HL-60 (cell line): ENCODE data around the gene PDGFC.

Experiments used
- DNase-seq, 2 experiments: peaks; one replicate each; pipeline ENCODE4 v3.0.0-alpha.2; 2010 to 2020; ENCODE audit warnings: low read depth in 1 of 2, low spot score in 1 of 2
- H3K27ac ChIP-seq: fragments of 250-450 bp; sonication (Bioruptor Pico); replicated peaks from 2 replicates; pipeline ENCODE4 v1.5.1; 2020; ENCODE audit warnings: mild to moderate bottlenecking, moderate library complexity
- H3K27me3 ChIP-seq: fragments of 250-450 bp; sonication (Bioruptor Pico); 2 replicates; pipeline ENCODE4 v1.5.1; 2021; ENCODE audit warnings: mild to moderate bottlenecking, moderate library complexity; ENCODE audit not compliant: insufficient read depth, poor library complexity, severe bottlenecking
- H3K4me3 ChIP-seq: replicated peaks from 2 replicates; pipeline ENCODE4 v1.5.1; 2011; ENCODE audit warnings: mild to moderate bottlenecking, control low read depth, low read length; ENCODE audit not compliant: insufficient read depth
- GABPA ChIP-seq: IDR thresholded peaks from 2 replicates; pipeline ENCODE4 v1.6.1; 2012; ENCODE audit warnings: low read depth
- POLR2AphosphoS5 ChIP-seq: IDR thresholded peaks from 2 replicates; pipeline ENCODE4 v1.6.1; 2012; ENCODE audit warnings: low read depth
- SPI1 ChIP-seq: IDR thresholded peaks from 2 replicates; pipeline ENCODE4 v1.6.1; 2012; ENCODE audit warnings: low read depth, mild to moderate bottlenecking, borderline replicate concordance
- TF ChIP-seq, protein P1 (sequence below): IDR thresholded peaks from 2 replicates; pipeline ENCODE4 v1.6.1; 2012; ENCODE audit warnings: low read depth; ENCODE audit not compliant: insufficient replicate concordance
- TF ChIP-seq, protein P2 (sequence below): IDR thresholded peaks from one replicate; pipeline ENCODE4 v1.5.1; 2011; ENCODE audit warnings: low read length, control low read depth, inconsistent platforms; ENCODE audit not compliant: insufficient read depth

PDGFC gene

DNA sequence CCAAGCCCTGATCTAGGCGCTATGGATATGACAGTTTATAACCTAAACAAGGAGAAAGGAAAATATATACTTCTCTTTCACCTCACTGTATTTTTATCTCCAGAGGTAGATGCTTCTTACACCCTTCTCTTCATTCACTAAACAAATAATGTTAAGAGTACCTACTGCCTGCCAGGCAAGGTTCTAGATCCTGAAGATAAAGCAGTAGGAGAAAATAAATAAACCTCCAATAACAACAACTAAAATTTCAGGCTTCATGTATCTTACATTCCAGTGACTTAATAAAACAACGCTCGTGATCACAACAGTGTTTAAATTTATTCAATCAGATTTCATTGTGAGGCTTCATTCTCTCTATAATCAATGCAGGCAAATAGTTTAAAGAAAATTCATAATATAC lies 20.7 kb downstream of the PDGFC start:
- no peak overlapping the region for H3K4me3 ChIP-seq
- no peak overlapping the region for H3K27ac ChIP-seq
- no peaks in the 10 kb centered on the region for H3K27me3 ChIP-seq
- TF ChIP-seq, protein P1, sequence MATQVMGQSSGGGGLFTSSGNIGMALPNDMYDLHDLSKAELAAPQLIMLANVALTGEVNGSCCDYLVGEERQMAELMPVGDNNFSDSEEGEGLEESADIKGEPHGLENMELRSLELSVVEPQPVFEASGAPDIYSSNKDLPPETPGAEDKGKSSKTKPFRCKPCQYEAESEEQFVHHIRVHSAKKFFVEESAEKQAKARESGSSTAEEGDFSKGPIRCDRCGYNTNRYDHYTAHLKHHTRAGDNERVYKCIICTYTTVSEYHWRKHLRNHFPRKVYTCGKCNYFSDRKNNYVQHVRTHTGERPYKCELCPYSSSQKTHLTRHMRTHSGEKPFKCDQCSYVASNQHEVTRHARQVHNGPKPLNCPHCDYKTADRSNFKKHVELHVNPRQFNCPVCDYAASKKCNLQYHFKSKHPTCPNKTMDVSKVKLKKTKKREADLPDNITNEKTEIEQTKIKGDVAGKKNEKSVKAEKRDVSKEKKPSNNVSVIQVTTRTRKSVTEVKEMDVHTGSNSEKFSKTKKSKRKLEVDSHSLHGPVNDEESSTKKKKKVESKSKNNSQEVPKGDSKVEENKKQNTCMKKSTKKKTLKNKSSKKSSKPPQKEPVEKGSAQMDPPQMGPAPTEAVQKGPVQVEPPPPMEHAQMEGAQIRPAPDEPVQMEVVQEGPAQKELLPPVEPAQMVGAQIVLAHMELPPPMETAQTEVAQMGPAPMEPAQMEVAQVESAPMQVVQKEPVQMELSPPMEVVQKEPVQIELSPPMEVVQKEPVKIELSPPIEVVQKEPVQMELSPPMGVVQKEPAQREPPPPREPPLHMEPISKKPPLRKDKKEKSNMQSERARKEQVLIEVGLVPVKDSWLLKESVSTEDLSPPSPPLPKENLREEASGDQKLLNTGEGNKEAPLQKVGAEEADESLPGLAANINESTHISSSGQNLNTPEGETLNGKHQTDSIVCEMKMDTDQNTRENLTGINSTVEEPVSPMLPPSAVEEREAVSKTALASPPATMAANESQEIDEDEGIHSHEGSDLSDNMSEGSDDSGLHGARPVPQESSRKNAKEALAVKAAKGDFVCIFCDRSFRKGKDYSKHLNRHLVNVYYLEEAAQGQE: no peak
- TF ChIP-seq, protein P2, sequence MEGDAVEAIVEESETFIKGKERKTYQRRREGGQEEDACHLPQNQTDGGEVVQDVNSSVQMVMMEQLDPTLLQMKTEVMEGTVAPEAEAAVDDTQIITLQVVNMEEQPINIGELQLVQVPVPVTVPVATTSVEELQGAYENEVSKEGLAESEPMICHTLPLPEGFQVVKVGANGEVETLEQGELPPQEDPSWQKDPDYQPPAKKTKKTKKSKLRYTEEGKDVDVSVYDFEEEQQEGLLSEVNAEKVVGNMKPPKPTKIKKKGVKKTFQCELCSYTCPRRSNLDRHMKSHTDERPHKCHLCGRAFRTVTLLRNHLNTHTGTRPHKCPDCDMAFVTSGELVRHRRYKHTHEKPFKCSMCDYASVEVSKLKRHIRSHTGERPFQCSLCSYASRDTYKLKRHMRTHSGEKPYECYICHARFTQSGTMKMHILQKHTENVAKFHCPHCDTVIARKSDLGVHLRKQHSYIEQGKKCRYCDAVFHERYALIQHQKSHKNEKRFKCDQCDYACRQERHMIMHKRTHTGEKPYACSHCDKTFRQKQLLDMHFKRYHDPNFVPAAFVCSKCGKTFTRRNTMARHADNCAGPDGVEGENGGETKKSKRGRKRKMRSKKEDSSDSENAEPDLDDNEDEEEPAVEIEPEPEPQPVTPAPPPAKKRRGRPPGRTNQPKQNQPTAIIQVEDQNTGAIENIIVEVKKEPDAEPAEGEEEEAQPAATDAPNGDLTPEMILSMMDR: no peak
- TF ChIP-seq GABPA (no peak), SPI1 (no peak), POLR2AphosphoS5 (no peak)
- DNase-seq: no peak

DNA sequence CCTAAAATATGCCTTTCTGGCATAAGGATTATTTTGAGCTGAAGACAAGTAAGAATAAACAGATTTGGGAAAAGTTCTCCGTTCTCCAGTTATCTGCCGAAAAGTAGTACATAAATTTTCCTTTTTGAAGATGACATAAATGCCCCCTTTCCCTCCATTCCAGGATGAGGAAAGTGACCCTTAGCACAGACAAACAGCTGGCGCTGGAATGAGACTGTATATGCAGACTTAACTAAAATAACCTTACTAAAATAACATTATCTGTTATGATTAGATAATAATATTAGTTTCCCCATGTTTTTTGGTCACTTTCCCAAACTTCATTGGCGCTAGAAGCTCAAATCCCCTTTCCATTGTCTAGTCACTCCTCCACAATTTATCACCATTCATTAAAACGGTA lies 21.5 kb downstream of the PDGFC start:
- Histone ChIP-seq H3K4me3 (no peak overlapping the region), H3K27me3 (no peaks in the 10 kb centered on the region), H3K27ac (no peak overlapping the region)
- TF ChIP-seq SPI1: no peak
- TF ChIP-seq, protein P2: no peak
- TF ChIP-seq, protein P1: no peak
- TF ChIP-seq POLR2AphosphoS5: no peak
- TF ChIP-seq GABPA: no peak
- DNase-seq: no peak

DNA sequence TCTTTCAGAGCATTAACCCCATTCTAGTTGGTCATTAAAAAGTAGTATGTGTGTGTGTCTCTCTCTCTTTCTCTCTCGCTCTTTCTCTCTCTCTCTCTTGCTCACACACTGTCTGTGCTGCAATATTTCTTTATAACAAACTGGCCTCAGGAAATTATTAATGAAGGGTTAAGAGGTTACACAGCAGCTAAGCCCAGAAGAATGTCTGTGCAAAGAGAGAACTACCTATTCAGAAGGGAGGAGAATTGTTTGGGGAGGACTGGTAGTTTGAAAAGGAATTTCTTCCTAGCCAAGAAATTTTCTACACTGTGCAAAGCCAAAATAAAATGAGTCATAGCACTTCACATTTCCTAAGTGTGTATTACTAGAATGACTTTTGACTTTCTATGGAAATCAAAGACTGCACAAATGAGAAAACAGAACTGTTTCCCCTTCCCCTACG lies 22.2 kb downstream of the PDGFC start:
- no peak for DNase-seq
- TF ChIP-seq, protein P2: no peak
- TF ChIP-seq, protein P1: no peak
- TF ChIP-seq POLR2AphosphoS5 (no peak), GABPA (no peak), SPI1 (no peak)
- Histone ChIP-seq H3K27ac (no peak overlapping the region), H3K4me3 (no peak overlapping the region), H3K27me3 (no peaks in the 10 kb centered on the region)
